Stomach (tissue), 9 donors: Measurements from ENCODE around the gene ZNF644. TPM values are rescaled to one million over a fixed set of nuclear protein-coding genes. Genes with fewer than 3 reads are reported as not detected.

ENCODE experiments used
- DNase-seq, 2 donors: peaks; one replicate each; pipeline versions ENCODE4 v3.0.0 to v3.0.0-alpha.2; 2013 to 2019
- H3K27ac ChIP-seq, 5 donors: fragments of 200-600 bp in 4 of 5; sonication (generic) in 4 of 5; one replicate each; pipeline ENCODE4 v1.5.1; 2013 to 2019; ENCODE audit warnings: mild to moderate bottlenecking in 1 of 5, moderate library complexity in 1 of 5
- H3K27me3 ChIP-seq, 3 donors: fragments of 200-600 bp; sonication (generic); one replicate each; pipeline ENCODE4 v1.5.1; 2017 to 2019; ENCODE audit warnings: mixed run types in 1 of 3
- H3K36me3 ChIP-seq, 4 donors: fragments of 200-600 bp; sonication (generic); 1 replicate in 3 of 4; 2 replicates in 1 of 4; pipeline ENCODE4 v1.5.1; 2016 to 2019
- H3K4me1 ChIP-seq, 4 donors: fragments of 200-600 bp; sonication (generic); one replicate each; pipeline ENCODE4 v1.5.1; 2016 to 2019
- H3K4me3 ChIP-seq, 4 donors: fragments of 200-600 bp; sonication (generic) in 3 of 4; one replicate each; pipeline ENCODE4 v1.5.1; 2016 to 2019; ENCODE audit warnings: mild to moderate bottlenecking in 1 of 4
- H3K9me3 ChIP-seq, 4 donors: fragments of 200-600 bp; sonication (generic); one replicate each; pipeline ENCODE4 v1.5.1; 2016 to 2019
- EP300 ChIP-seq: sonication (generic); formaldehyde crosslinking; IDR thresholded peaks from one replicate; pipeline ENCODE4 v1.6.1; 2017; ENCODE audit warnings: antibody characterized with exemption
- POLR2A ChIP-seq, 4 donors: fragments of 450-650 bp; IDR thresholded peaks; one replicate each; pipeline ENCODE4 v1.6.1; 2016; ENCODE audit warnings: antibody characterized with exemption in 4 of 4, control low read depth in 2 of 4, mild to moderate bottlenecking in 1 of 4, moderate library complexity in 1 of 4
- POLR2AphosphoS5 ChIP-seq, 3 donors: sonication (generic); formaldehyde crosslinking; IDR thresholded peaks; one replicate each; pipeline ENCODE4 v1.6.1; 2016; ENCODE audit warnings: antibody characterized with exemption in 3 of 3
- WGBS, 5 donors: extraction: QIAGEN DNeasy Blood & Tissue Kit in 3 of 5; methylation state at CpG; one replicate each; pipeline versions ENCODE4 v1.1.5 to v1.1.7; 2013 to 2018; 5-methylcytosine and 5-hydroxymethylcytosine counted together
- intact Hi-C: fragments of 100-400 bp; cut with DNase I; formaldehyde crosslinking; loops from one replicate; pipeline ENCODE4 v1.15.1; 2023; ENCODE audit warnings: low total_unique reads
- polyA plus RNA-seq, 3 donors: library from polyadenylated mRNA; stranded (reverse); fragments of 200-250 nt; gene quantifications; one replicate each; pipeline ENCODE4 v1.2.3, GENCODE V29; 2013
- total RNA-seq, 5 donors: library from RNA; depleted of rRNA; stranded (reverse); fragments of >200 nt; gene quantifications; one replicate each; pipeline versions ENCODE4 v1.1.0 to v1.2.3, GENCODE V29; 2014 to 2016
- TF ChIP-seq, protein P1 (sequence below), 7 experiments: fragments of 450-650 bp in 4 of 7; fragments of 200-600 bp in 3 of 7; sonication (generic) in 3 of 7; IDR thresholded peaks; one replicate each; pipeline ENCODE4 v1.5.1; 2016 to 2019; ENCODE audit warnings: antibody characterized with exemption in 7 of 7, control low read depth in 2 of 7, mild to moderate bottlenecking in 1 of 7
- donor health status: healthy with polysubstance abuse.
- donor health status: Bipolar disorder and iron deficiency.
- donor health status: healthy.

The ZNF644 gene
- total and polyA plus RNA-seq, 8 donors: 13.2 to 134 (median 43.5) TPM

DNA sequence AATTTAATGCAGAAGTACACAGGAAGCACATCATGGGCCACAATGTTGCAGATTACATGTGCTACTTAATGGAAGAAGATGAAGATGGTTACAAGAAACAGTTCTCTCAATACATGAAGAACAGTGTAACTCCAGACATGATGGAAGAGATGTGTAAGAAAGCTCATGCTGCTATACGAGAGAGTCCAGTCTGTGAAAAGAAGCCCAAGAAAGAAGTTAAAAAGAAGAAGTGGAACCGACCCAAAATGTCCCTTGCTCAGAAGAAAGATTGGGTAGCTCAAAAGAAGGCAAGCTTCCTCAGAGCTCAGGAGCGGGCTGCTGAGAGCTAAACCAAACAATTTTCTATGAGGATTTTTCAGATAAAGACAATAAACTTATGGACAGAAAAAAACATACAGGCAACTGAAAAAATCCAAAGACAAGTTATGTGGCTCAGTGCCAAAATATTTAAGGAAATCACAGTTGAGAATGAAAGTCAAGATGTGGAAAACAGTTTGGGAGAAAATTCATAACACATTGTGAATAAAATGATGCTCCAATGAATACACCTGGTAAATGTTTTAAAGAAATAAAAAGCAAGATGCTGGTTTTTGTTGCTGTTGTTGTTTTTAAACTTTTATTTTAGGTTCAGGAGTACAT, 2.8 kb upstream of the ZNF644 start:
- DNase-seq: no peak
- H3K27ac ChIP-seq: no peak overlapping the region
- no peaks in the 10 kb centered on the region for H3K36me3 ChIP-seq
- TF ChIP-seq EP300 (no peak), POLR2AphosphoS5 (IDR thresholded peaks at IDR 0.05) (no peak), POLR2A (IDR thresholded peaks at IDR 0.05) (no peak)
- TF ChIP-seq, protein P1, sequence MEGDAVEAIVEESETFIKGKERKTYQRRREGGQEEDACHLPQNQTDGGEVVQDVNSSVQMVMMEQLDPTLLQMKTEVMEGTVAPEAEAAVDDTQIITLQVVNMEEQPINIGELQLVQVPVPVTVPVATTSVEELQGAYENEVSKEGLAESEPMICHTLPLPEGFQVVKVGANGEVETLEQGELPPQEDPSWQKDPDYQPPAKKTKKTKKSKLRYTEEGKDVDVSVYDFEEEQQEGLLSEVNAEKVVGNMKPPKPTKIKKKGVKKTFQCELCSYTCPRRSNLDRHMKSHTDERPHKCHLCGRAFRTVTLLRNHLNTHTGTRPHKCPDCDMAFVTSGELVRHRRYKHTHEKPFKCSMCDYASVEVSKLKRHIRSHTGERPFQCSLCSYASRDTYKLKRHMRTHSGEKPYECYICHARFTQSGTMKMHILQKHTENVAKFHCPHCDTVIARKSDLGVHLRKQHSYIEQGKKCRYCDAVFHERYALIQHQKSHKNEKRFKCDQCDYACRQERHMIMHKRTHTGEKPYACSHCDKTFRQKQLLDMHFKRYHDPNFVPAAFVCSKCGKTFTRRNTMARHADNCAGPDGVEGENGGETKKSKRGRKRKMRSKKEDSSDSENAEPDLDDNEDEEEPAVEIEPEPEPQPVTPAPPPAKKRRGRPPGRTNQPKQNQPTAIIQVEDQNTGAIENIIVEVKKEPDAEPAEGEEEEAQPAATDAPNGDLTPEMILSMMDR (IDR thresholded peaks at IDR 0.05): no peak
- no peaks in the 10 kb centered on the region for H3K9me3 ChIP-seq
- peaks cover 10 to 31% (median 22%) of the 10 kb centered on the region in 4 donors for H3K4me1 ChIP-seq
- intact Hi-C loops: no loop called here
- no peak overlapping the region for H3K4me3 ChIP-seq
- H3K27me3 ChIP-seq: no peaks in the 10 kb centered on the region
- 64 to 74% (median 71%) methylated on average over 3 of the region's 3 CpGs for WGBS, 5 donors

DNA sequence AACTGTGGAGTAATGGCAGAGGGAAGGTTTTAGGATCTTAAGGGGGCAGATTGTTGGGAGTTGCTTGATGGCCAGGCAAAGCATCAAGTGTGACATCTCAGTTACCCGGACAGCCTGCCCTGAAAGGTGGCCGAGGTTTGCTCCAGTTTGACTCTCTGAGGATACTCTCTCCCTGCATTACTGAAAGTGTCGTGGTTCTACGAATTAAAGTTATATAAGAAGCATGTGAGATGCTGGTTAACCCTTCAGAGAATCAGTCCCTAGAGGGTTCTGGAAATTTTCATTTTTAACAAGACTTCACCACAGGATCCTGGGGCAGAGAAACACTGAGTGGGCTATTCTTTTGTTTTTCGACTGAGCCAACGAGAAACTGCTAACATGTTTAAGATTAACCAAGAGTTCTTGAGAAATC, 689 bp upstream of the ZNF644 start:
- no peaks in the 10 kb centered on the region for H3K36me3 ChIP-seq
- WGBS, 5 donors: 52 to 71% (median 63%) methylated on average over 6 of the region's 6 CpGs
- H3K4me1 ChIP-seq: peaks cover 15 to 52% (median 35%) of the 10 kb centered on the region in 4 donors
- TF ChIP-seq, protein P1 (IDR thresholded peaks at IDR 0.05): no peak
- TF ChIP-seq POLR2AphosphoS5 (IDR thresholded peaks at IDR 0.05) (no peak), EP300 (no peak), POLR2A (IDR thresholded peaks at IDR 0.05) (no peak)
- peak overlapping the region; percentile 96 to 99 (median 98) for H3K27ac ChIP-seq
- H3K27me3 ChIP-seq: no peaks in the 10 kb centered on the region
- no peak for DNase-seq
- peak overlapping the region; percentile 66 to 86 (median 70) for H3K4me3 ChIP-seq
- no peaks in the 10 kb centered on the region for H3K9me3 ChIP-seq
- intact Hi-C loops: no loop called here

DNA sequence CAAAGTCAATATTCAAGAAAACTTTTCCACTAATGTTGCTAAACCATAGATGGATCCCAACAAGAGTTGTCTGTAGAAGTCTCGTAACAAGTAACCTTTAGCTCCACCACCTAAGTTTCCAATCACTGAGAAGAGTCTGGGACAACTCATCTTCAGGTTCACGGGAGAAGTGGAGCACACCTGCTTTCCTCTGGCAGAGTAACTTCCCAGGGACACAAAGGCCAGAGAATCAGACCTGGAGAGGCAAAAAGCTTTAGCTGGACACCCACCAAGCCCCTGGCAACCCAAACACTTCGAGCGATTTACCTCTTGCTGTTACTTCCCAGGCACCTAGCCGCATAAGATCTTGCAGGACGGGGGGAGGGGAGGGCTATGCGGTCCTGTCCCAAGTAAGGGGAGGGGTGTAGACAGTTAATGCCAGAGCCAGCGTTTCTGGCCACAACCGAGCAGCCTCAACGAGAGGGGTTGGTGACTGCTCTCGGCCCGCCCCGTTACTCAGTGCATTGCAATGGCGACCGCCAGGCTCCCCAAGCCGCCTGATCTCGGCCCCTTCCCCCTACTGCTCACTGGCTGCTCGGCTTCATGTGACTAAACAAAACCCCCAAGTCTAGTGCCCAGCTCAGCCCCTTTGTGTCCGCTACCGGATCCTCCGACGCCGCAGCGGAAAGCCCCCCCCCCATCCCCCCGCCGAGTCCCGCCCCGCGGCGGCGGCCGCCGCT, 709 bp downstream of the ZNF644 start:
- Histone ChIP-seq H3K4me3 (peak overlapping the region; percentile 66 to 86 (median 70)), H3K27me3 (no peaks in the 10 kb centered on the region), H3K4me1 (peaks cover 22 to 63% (median 47%) of the 10 kb centered on the region in 4 donors), H3K9me3 (no peaks in the 10 kb centered on the region), H3K36me3 (no peaks in the 10 kb centered on the region), H3K27ac (peak overlapping the region; percentile 96 to 99 (median 98))
- WGBS, 5 donors: 1% methylated on average over 13 to 33 of the region's 33 CpGs
- no peak for TF ChIP-seq POLR2A (IDR thresholded peaks at IDR 0.05)
- TF ChIP-seq, protein P1 (IDR thresholded peaks at IDR 0.05): no peak
- no peak for TF ChIP-seq EP300
- no peak for TF ChIP-seq POLR2AphosphoS5 (IDR thresholded peaks at IDR 0.05)
- DNase-seq: peak; percentile 69 to 94
- intact Hi-C loops: no loop called here

DNA sequence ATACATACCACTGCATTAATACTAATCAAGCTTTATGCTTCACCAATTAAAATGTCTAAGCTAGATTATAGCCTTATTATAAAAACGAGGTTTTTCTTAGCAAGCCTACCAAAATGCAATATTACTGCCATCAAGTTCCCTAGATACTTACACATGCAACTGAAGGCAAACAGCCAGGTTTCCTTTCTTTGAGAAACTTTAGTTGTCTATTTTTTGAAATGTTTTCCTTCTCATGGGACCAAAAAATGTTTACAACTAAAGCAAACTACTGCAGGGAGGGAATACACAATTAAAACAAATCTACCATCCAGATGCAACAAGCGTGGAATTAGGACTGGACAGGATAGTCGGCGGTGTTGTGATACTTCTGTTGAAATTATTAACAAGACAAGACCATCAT, 1.3 kb downstream of the ZNF644 start:
- H3K27me3 ChIP-seq: no peaks in the 10 kb centered on the region

More for the DNA sequence above, 1.3 kb downstream of the ZNF644 start:
- Histone ChIP-seq H3K36me3 (no peaks in the 10 kb centered on the region), H3K4me3 (peak overlapping the region; percentile 66 to 86 (median 70)), H3K27ac (peak overlapping the region in 3 of 5 donors; percentile 96 to 98 (median 98)), H3K4me1 (peaks cover 28 to 66% (median 52%) of the 10 kb centered on the region in 4 donors), H3K9me3 (no peaks in the 10 kb centered on the region)
- WGBS, 5 donors: 25 to 31% (median 27%) methylated on average over 4 of the region's 4 CpGs
- DNase-seq: peak in 1 of 2 donors; percentile 20
- TF ChIP-seq EP300 (no peak), POLR2AphosphoS5 (IDR thresholded peaks at IDR 0.05) (no peak), POLR2A (IDR thresholded peaks at IDR 0.05) (no peak)
- TF ChIP-seq, protein P1 (IDR thresholded peaks at IDR 0.05): no peak
- intact Hi-C loops: no loop called here
